ENCODE results near the gene FUBP3.

Gene FUBP3

GRCh38 chr9:130638284-130639123 lies 59.1 kb downstream of the FUBP3 start:
- no peak overlapping the region for H3K4me3 ChIP-seq (replicated peaks; ENCODE audit: low read depth, low read length)
- DNase-seq (ENCODE audit: extremely low read depth, low read depth): no peak
- TF ChIP-seq, protein P1, sequence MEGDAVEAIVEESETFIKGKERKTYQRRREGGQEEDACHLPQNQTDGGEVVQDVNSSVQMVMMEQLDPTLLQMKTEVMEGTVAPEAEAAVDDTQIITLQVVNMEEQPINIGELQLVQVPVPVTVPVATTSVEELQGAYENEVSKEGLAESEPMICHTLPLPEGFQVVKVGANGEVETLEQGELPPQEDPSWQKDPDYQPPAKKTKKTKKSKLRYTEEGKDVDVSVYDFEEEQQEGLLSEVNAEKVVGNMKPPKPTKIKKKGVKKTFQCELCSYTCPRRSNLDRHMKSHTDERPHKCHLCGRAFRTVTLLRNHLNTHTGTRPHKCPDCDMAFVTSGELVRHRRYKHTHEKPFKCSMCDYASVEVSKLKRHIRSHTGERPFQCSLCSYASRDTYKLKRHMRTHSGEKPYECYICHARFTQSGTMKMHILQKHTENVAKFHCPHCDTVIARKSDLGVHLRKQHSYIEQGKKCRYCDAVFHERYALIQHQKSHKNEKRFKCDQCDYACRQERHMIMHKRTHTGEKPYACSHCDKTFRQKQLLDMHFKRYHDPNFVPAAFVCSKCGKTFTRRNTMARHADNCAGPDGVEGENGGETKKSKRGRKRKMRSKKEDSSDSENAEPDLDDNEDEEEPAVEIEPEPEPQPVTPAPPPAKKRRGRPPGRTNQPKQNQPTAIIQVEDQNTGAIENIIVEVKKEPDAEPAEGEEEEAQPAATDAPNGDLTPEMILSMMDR (IDR thresholded peaks at IDR 0.05; ENCODE audit: low read depth, low read length, missing control alignments): no peak

GRCh38 chr9:130639124-130639765 lies 59.9 kb downstream of the FUBP3 start:
- no peak for DNase-seq (ENCODE audit: extremely low read depth, low read depth)
- H3K4me3 ChIP-seq (replicated peaks; ENCODE audit: low read depth, low read length): no peak overlapping the region
- TF ChIP-seq, protein P1 (IDR thresholded peaks at IDR 0.05; ENCODE audit: low read depth, low read length, missing control alignments): no peak

DNA sequence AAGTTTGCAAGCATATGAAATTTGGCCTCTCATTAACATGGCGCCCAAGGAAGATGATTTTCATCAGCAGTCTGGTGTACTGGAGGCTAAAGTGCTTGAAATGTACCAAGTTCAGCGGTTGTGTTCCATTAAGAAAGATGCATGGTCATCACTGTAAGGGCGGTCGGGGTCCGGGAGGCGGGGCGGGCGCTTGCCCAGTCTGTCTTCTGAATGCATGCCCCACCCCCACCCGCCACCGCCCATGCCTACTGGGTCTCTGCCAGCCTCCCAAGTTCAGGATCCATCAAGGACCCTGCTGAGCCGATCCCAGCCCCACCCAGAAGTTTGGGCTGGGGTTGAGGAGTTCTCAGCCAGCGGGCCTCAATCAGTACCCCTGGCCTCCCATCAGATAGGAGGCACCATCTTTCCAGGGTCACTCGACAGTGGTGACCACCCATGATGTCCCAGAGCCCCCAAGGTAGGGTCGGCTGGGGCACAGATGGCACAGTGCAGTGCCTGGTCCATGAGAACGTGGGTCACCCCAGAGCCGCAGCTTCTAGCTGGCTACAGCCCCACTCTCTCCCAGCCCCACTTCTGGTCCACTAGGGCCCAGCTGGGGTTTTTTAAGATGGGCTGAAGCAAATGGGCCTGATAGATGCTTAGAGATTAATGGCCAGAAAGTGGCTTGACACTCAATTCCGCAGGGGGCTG lies 60.6 kb downstream of the FUBP3 start:
- no peak overlapping the region for H3K4me3 ChIP-seq (replicated peaks; ENCODE audit: low read depth, low read length)
- TF ChIP-seq, protein P1 (IDR thresholded peaks at IDR 0.05; ENCODE audit: low read depth, low read length, missing control alignments): no peak
- no peak for DNase-seq (ENCODE audit: extremely low read depth, low read depth)

DNA sequence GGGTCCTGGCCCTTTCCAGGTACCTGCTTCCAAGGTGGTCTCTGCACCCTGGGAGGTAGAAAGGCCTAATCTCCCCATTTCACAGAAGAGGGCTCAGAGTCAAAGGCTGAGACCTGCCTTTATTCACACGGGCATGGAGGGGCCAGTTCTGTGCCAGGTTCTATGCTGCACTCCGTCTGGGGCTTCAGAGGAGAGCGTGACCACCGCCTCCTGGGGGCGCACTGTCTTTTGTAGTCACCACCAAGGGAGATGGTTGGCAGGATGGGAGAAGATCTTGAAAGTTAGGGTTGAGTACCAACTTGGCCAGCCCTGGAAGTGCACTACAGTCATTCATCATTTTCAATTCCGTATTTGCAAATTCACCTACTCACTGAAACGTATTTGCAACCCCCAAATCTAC lies 61.3 kb downstream of the FUBP3 start:
- DNase-seq (ENCODE audit: extremely low read depth, low read depth): no peak
- H3K4me3 ChIP-seq (replicated peaks; ENCODE audit: low read depth, low read length): no peak overlapping the region
- TF ChIP-seq, protein P1 (IDR thresholded peaks at IDR 0.05; ENCODE audit: low read depth, low read length, missing control alignments): peak; percentile 9

- no peak overlapping the region for H3K4me3 ChIP-seq (replicated peaks; ENCODE audit: low read depth, low read length)
Measured at GRCh38 chr9:130642926-130643325, 63.5 kb downstream of the FUBP3 start.

GRCh38 chr9:130651221-130651620 lies 71.8 kb downstream of the FUBP3 start:
- DNase-seq (ENCODE audit: extremely low read depth, low read depth): no peak

More at GRCh38 chr9:130642926-130643325, 63.5 kb downstream of the FUBP3 start:
- DNase-seq (ENCODE audit: extremely low read depth, low read depth): no peak
- TF ChIP-seq, protein P1 (IDR thresholded peaks at IDR 0.05; ENCODE audit: low read depth, low read length, missing control alignments): no peak

More at GRCh38 chr9:130651221-130651620, 71.8 kb downstream of the FUBP3 start:
- H3K4me3 ChIP-seq (replicated peaks; ENCODE audit: low read depth, low read length): no peak overlapping the region
- TF ChIP-seq, protein P1 (IDR thresholded peaks at IDR 0.05; ENCODE audit: low read depth, low read length, missing control alignments): no peak
